ENCODE measurements around the gene ARHGEF2.

ARHGEF2 gene

DNA sequence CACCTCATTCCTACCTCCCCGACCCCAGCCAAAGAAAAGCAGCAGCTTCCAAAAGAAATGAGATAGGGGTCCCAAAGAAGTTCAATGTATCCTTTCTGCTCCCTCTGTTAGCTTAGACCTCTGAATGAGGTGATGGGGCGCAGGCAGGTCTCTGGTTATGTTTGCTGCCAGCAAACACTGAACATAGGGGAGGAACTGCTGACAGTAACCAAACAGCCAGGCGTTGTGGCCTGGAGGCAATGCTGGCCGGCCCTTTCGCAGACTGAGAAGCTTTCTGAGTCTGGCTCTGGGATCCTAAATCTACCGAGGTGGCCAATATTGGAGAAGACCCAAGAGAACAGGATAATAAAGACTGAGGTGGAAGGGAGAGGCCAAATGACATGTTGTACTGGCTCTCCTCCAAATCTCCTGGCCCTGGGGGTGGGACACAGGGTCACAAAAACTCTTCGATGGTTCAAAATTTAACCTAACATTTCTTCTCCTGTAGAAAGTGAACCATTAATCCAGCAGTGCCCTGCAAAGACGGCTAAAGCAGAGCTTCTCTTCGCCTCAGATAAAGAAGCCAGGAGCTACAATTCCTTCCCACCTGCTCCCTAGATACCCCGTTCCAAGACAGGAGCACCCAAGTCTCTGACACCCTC, 22.8 kb upstream of the ARHGEF2 start:
- Histone ChIP-seq H3K36me3 (replicated peaks) (no peaks in the 10 kb centered on the region), H3K27ac (no peak overlapping the region), H3K4me3 (ENCODE audit: low read depth, low read length) (no peak overlapping the region), H3K27me3 (replicated peaks) (no peaks in the 10 kb centered on the region)
- in situ Hi-C loops (cut with HindIII; ENCODE audit: low pct_ligation_motif_present, low sequenced_read_pairs): no loop called here
- TF ChIP-seq, protein P1, sequence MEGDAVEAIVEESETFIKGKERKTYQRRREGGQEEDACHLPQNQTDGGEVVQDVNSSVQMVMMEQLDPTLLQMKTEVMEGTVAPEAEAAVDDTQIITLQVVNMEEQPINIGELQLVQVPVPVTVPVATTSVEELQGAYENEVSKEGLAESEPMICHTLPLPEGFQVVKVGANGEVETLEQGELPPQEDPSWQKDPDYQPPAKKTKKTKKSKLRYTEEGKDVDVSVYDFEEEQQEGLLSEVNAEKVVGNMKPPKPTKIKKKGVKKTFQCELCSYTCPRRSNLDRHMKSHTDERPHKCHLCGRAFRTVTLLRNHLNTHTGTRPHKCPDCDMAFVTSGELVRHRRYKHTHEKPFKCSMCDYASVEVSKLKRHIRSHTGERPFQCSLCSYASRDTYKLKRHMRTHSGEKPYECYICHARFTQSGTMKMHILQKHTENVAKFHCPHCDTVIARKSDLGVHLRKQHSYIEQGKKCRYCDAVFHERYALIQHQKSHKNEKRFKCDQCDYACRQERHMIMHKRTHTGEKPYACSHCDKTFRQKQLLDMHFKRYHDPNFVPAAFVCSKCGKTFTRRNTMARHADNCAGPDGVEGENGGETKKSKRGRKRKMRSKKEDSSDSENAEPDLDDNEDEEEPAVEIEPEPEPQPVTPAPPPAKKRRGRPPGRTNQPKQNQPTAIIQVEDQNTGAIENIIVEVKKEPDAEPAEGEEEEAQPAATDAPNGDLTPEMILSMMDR (IDR thresholded peaks at IDR 0.05; ENCODE audit: low read depth, low read length, missing control alignments): no peak
- no peak for DNase-seq

DNA sequence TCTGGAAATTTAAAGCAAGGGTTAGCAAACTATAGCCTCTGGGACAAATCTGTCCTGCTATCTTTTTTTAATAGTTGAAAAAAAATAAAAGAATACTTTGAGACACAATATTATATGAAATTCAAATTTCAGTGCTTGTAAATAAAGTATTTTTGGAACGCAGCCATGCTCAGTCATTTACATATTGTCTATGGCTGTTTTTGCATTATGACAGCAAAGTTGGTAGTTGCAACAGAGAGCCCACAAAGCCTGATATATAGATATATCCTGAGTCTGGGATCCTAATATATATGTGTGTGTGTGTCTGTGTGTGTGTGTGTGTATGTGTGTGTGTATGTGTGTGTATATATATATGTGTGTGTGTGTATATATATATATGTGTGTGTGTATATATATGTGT, 21.6 kb upstream of the ARHGEF2 start:
- TF ChIP-seq, protein P1 (IDR thresholded peaks at IDR 0.05; ENCODE audit: low read depth, low read length, missing control alignments): no peak
- no peak overlapping the region for H3K4me3 ChIP-seq (ENCODE audit: low read depth, low read length)
- H3K27me3 ChIP-seq (replicated peaks): no peaks in the 10 kb centered on the region
- in situ Hi-C loops (cut with HindIII; ENCODE audit: low pct_ligation_motif_present, low sequenced_read_pairs): no loop called here
- no peaks in the 10 kb centered on the region for H3K36me3 ChIP-seq (replicated peaks)
- no peak for DNase-seq
- no peak overlapping the region for H3K27ac ChIP-seq

DNA sequence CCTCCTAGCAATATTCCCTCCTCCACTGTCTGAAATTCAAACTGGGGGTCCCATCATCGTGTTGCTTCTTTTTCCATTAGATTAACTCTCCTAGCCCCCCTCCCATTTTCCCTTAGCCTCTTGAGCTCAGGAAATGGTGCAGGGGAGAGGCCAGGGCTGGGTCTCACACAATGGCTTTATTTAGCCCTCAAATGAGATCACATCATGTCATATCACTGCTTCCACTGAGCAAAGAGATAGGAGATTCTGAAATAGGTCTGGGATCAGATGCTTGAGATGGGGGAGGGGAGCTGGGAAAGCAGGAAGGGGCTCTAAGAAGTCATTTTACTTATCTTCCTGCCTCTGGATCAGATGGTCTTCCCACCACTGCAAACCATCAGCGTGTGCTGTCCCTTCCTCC, 17.8 kb upstream of the ARHGEF2 start:
- Histone ChIP-seq H3K4me3 (ENCODE audit: low read depth, low read length) (no peak overlapping the region), H3K27me3 (replicated peaks) (no peaks in the 10 kb centered on the region), H3K36me3 (replicated peaks) (no peaks in the 10 kb centered on the region), H3K27ac (no peak overlapping the region)
- in situ Hi-C loops (cut with HindIII; ENCODE audit: low pct_ligation_motif_present, low sequenced_read_pairs): no loop called here
- no peak for DNase-seq
- TF ChIP-seq, protein P1 (IDR thresholded peaks at IDR 0.05; ENCODE audit: low read depth, low read length, missing control alignments): no peak

DNA sequence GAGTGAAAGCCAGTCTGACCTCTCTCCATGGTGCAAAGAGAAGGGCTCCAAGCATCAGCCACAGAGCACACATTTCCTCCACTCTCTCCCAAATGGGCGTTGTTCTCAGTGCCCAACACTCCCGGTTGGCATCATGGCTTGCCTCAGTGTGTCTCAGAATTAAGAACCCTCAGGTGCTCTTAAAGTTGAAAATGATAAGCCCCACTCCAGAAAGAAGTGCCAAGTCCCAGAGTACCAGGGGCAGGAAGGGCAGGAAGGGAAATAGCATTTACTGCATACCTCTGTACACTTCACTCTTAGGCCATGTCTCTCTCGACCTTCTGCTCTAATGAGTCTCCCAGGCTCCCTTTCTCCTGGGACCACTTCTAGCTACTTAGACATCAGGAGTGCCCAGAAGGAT, 15.2 kb upstream of the ARHGEF2 start:
- Histone ChIP-seq H3K27me3 (replicated peaks) (no peaks in the 10 kb centered on the region), H3K36me3 (replicated peaks) (no peaks in the 10 kb centered on the region), H3K4me3 (ENCODE audit: low read depth, low read length) (no peak overlapping the region), H3K27ac (no peak overlapping the region)
- in situ Hi-C loops (cut with HindIII; ENCODE audit: low pct_ligation_motif_present, low sequenced_read_pairs): no loop called here
- TF ChIP-seq, protein P1 (IDR thresholded peaks at IDR 0.05; ENCODE audit: low read depth, low read length, missing control alignments): no peak
- DNase-seq: no peak

DNA sequence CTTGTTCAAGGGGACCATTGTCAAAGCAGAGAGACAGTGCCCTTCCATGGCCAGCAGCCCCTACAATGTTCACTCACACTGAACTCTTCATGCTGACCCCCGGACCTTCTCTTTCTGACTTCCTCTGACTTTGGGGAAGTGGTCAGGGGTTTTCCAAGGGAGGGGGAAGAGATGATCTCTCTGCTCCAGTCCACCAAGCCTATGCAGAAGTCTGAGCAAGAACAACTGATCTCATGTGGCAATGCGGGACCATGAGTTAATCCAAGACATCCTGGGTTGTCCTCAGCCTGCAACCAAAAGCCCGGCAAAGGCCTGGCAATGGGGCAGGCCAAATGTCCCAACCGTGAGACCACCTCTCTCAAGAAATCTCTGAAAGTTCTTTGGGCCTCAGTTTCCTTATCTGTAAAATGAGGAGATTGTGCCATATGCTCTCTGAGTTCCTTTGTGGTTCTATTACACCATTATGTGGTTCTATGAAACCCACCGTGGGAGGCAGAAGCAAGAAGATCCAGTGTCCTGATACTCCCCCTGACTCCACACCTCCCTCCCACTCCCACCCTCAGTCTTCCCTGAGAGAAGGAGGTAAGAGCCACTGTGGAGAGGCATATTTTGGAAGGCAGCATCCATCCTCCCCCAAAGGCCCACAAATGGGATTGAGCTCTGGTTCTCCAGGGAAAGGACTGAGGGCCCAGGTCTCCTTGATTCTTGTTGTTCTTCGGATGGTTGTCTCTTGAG, 11.8 kb upstream of the ARHGEF2 start:
- TF ChIP-seq, protein P1 (IDR thresholded peaks at IDR 0.05; ENCODE audit: low read depth, low read length, missing control alignments): no peak
- H3K36me3 ChIP-seq (replicated peaks): no peaks in the 10 kb centered on the region
- H3K4me3 ChIP-seq (ENCODE audit: low read depth, low read length): no peak overlapping the region
- H3K27ac ChIP-seq: no peak overlapping the region
- in situ Hi-C loops (cut with HindIII; ENCODE audit: low pct_ligation_motif_present, low sequenced_read_pairs): no loop called here
- DNase-seq: no peak
- no peaks in the 10 kb centered on the region for H3K27me3 ChIP-seq (replicated peaks)
